RWPE1 (cell line): ENCODE results near the gene KRT34.

ENCODE experiments used
- CTCF ChIA-PET: fragments of 350-600 bp; sonication (Branson Sonifier 250); formaldehyde crosslinking; extraction: SDS; loops from one replicate; lab custom pipeline; 2021; lab: Yijun Ruan, JAX
- POLR2A ChIA-PET: fragments of 400-600 bp; formaldehyde crosslinking; extraction: SDS; loops from one replicate; lab custom pipeline; 2020; ENCODE audit warnings: antibody characterized with exemption; ENCODE audit not compliant: low non-redundant PET; lab: Yijun Ruan, JAX
- DNase-seq: peaks from one replicate; pipeline ENCODE4 v3.0.0; 2012; ENCODE audit warnings: low spot score
- H3K27ac ChIP-seq: fragments of 450-650 bp; 2 replicates; pipeline ENCODE4 v1.5.1; 2017
- CTCF ChIP-seq: fragments of 450-650 bp; conservative IDR thresholded peaks from 2 replicates; pipeline ENCODE4 v1.5.1; 2017; ENCODE audit warnings: low read depth, mild to moderate bottlenecking

KRT34 gene

GRCh38 chr17:41415833-41416335 is 33.8 kb upstream of the KRT34 start:
- ChIA-PET CTCF (interaction anchor here (0.6 to 0.8 kb wide), 3 partner anchors 37 to 232 kb away, joined by 3 to 4 read pairs (median 3); partner anchors contain the start of gene KRT16), POLR2A (no interaction called here)
- no peak for DNase-seq
- TF ChIP-seq CTCF, result no peak
- no peak overlapping the region for H3K27ac ChIP-seq

- no peak for TF ChIP-seq CTCF
- ChIA-PET POLR2A (no interaction called here), CTCF (interaction anchor here (0.6 to 0.8 kb wide), 3 partner anchors 38 to 233 kb away, joined by 3 to 4 read pairs (median 3); partner anchors contain the start of gene KRT16)
- no peak overlapping the region for H3K27ac ChIP-seq
- DNase-seq, result no peak
These were observed 33.3 kb upstream of the KRT34 start for GRCh38 chr17:41415411-41415810.

- ChIA-PET POLR2A (no interaction called here), CTCF (interaction anchor here (0.6 to 1.0 kb wide), 2 partner anchors 140 to 610 kb away, joined by 3 read pairs; no protein-coding TSS in a partner anchor)
- no peak overlapping the region for H3K27ac ChIP-seq
- no peak for TF ChIP-seq CTCF
- no peak for DNase-seq
These were observed 31.9 kb upstream of the KRT34 start for GRCh38 chr17:41413982-41414381.

- ChIA-PET POLR2A (no interaction called here), CTCF (interaction anchor here (0.6 to 1.0 kb wide), 2 partner anchors 140 to 610 kb away, joined by 3 read pairs; no protein-coding TSS in a partner anchor)
- TF ChIP-seq CTCF, result no peak
- DNase-seq, result no peak
- H3K27ac ChIP-seq, result no peak overlapping the region
These were observed 31.3 kb upstream of the KRT34 start for GRCh38 chr17:41413353-41413957.

GRCh38 chr17:41411072-41411840 is 29.1 kb upstream of the KRT34 start:
- H3K27ac ChIP-seq, result no peak overlapping the region
- no peak for TF ChIP-seq CTCF
- ChIA-PET CTCF (no interaction called here), POLR2A (no interaction called here)
- DNase-seq, result no peak

GRCh38 chr17:41407226-41407625 is 25.1 kb upstream of the KRT34 start:
- H3K27ac ChIP-seq, result no peak overlapping the region
- DNase-seq, result no peak
- TF ChIP-seq CTCF, result no peak
- ChIA-PET CTCF (interaction anchor here (0.9 to 1.5 kb wide), 2 partner anchors 142 to 241 kb away, joined by 3 to 6 read pairs; no protein-coding TSS in a partner anchor), POLR2A (no interaction called here)
